Astrocyte (in vitro differentiated cells and primary cell): Measurements from ENCODE around the gene EIF3K. TPM values are rescaled to one million over a fixed set of nuclear protein-coding genes. Genes with fewer than 3 reads are reported as not detected.
"Not testable (repeated sequence)": the region's sequence is repeated elsewhere in the genome, so short reads cannot be mapped to it uniquely, and the experiment has no call there.

Experiments used
- DNase-seq: peaks from one replicate; pipeline ENCODE4 v3.0.0-alpha.2; 2010; ENCODE audit warnings: low read depth
- FAIRE-seq: peaks from 2 replicates; lab custom pipeline; 2011; peaks lifted over from hg19 to GRCh38; lab: Jason Lieb, UNC
- H2AFZ ChIP-seq: 2 replicates; pipeline ENCODE4 v1.6.0; 2012; ENCODE audit warnings: low read depth, low read length, inconsistent platforms
- H3K27ac ChIP-seq: 2 replicates; pipeline ENCODE4 v1.5.1; 2011; ENCODE audit warnings: low read depth, low read length, inconsistent platforms
- H3K27me3 ChIP-seq: 2 replicates; pipeline ENCODE4 v1.6.0; 2011; ENCODE audit warnings: low read length, inconsistent platforms; ENCODE audit not compliant: insufficient read depth
- H3K36me3 ChIP-seq: 2 replicates; pipeline ENCODE4 v1.5.1; 2011; ENCODE audit warnings: low read length, inconsistent platforms; ENCODE audit not compliant: insufficient read depth
- H3K4me1 ChIP-seq: 2 replicates; pipeline ENCODE4 v1.5.1; 2011; ENCODE audit warnings: low read length, inconsistent platforms; ENCODE audit not compliant: insufficient read depth
- H3K4me2 ChIP-seq: 2 replicates; pipeline ENCODE4 v1.6.0; 2012; ENCODE audit warnings: low read length, inconsistent platforms
- H3K4me3 ChIP-seq: 2 replicates; pipeline ENCODE4 v1.5.1; 2011; ENCODE audit warnings: low read depth, mild to moderate bottlenecking, low read length, inconsistent platforms; ENCODE audit not compliant: insufficient read depth
- H3K79me2 ChIP-seq: 2 replicates; pipeline ENCODE4 v1.6.0; 2012; ENCODE audit warnings: mild to moderate bottlenecking, low read length, inconsistent platforms; ENCODE audit not compliant: insufficient read depth
- H3K9ac ChIP-seq: 2 replicates; pipeline ENCODE4 v1.6.0; 2012; ENCODE audit warnings: mild to moderate bottlenecking, low read length, inconsistent platforms
- H3K9me3 ChIP-seq: 2 replicates; pipeline ENCODE4 v1.5.1; 2012; ENCODE audit warnings: low read depth, mild to moderate bottlenecking, low read length, inconsistent platforms; ENCODE audit not compliant: insufficient read depth
- H4K20me1 ChIP-seq: 2 replicates; pipeline ENCODE4 v1.6.0; 2012; ENCODE audit warnings: low read length, inconsistent platforms; ENCODE audit not compliant: insufficient read depth
- H3K27ac Mint-ChIP-seq: one replicate; pipeline ENCODE4 v1.8.0; 2021; ENCODE audit warnings: mild to moderate bottlenecking, mixed read lengths; ENCODE audit not compliant: unreplicated experiment
- H3K27me3 Mint-ChIP-seq: one replicate; pipeline ENCODE4 v1.8.0; 2021; ENCODE audit warnings: low read depth, mixed read lengths; ENCODE audit not compliant: unreplicated experiment
- H3K36me3 Mint-ChIP-seq: one replicate; pipeline ENCODE4 v1.8.0; 2021; ENCODE audit warnings: low read depth, mixed read lengths; ENCODE audit not compliant: unreplicated experiment
- H3K4me1 Mint-ChIP-seq: one replicate; pipeline ENCODE4 v1.8.0; 2021; ENCODE audit warnings: low read depth, mixed read lengths; ENCODE audit not compliant: unreplicated experiment
- H3K4me3 Mint-ChIP-seq: one replicate; pipeline ENCODE4 v1.8.0; 2021; ENCODE audit warnings: mild to moderate bottlenecking, moderate library complexity, mixed read lengths; ENCODE audit not compliant: unreplicated experiment
- H3K9me3 Mint-ChIP-seq: one replicate; pipeline ENCODE4 v1.8.0; 2021; ENCODE audit warnings: mild to moderate bottlenecking, mixed read lengths; ENCODE audit not compliant: unreplicated experiment
- EZH2 ChIP-seq: IDR thresholded peaks from 2 replicates; pipeline ENCODE4 v1.6.1; 2012; ENCODE audit warnings: mild to moderate bottlenecking, low read length, inconsistent platforms; ENCODE audit not compliant: insufficient read depth
- total RNA-seq: library from RNA; stranded (reverse); gene quantifications from 2 replicates; pipeline ENCODE4 v1.2.1, GENCODE V29; 2021
- TF ChIP-seq, protein P1 (sequence below): IDR thresholded peaks from 2 replicates; pipeline ENCODE4 v1.5.1; 2011; ENCODE audit warnings: low read depth, mild to moderate bottlenecking, inconsistent platforms, low read length, moderate library complexity; ENCODE audit not compliant: insufficient read depth

The EIF3K gene
- total RNA-seq, 1 donor from 2014 or later: 229 TPM

- TF ChIP-seq, protein P1, sequence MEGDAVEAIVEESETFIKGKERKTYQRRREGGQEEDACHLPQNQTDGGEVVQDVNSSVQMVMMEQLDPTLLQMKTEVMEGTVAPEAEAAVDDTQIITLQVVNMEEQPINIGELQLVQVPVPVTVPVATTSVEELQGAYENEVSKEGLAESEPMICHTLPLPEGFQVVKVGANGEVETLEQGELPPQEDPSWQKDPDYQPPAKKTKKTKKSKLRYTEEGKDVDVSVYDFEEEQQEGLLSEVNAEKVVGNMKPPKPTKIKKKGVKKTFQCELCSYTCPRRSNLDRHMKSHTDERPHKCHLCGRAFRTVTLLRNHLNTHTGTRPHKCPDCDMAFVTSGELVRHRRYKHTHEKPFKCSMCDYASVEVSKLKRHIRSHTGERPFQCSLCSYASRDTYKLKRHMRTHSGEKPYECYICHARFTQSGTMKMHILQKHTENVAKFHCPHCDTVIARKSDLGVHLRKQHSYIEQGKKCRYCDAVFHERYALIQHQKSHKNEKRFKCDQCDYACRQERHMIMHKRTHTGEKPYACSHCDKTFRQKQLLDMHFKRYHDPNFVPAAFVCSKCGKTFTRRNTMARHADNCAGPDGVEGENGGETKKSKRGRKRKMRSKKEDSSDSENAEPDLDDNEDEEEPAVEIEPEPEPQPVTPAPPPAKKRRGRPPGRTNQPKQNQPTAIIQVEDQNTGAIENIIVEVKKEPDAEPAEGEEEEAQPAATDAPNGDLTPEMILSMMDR: no peak
- TF ChIP-seq EZH2: no peak
- Histone ChIP-seq H3K4me3 (no peak overlapping the region), H3K27ac (no peak overlapping the region), H3K79me2 (no peaks in the 10 kb centered on the region), H3K9me3 (no peaks in the 10 kb centered on the region), H3K9ac (no peak overlapping the region), H3K4me1 (no peaks in the 10 kb centered on the region), H2AFZ (no peak overlapping the region), H3K36me3 (peaks cover 27% of the 10 kb centered on the region), H3K4me2 (no peak overlapping the region), H3K27me3 (no peaks in the 10 kb centered on the region), H4K20me1 (peaks cover 10% of the 10 kb centered on the region)
- Mint-ChIP-seq H3K36me3 (peaks cover 23% of the 10 kb centered on the region), H3K27me3 (no peaks in the 10 kb centered on the region), H3K27ac (no peak overlapping the region), H3K4me3 (no peak overlapping the region), H3K9me3 (no peaks in the 10 kb centered on the region), H3K4me1 (peaks cover 1% of the 10 kb centered on the region)
- no peak for FAIRE-seq
- DNase-seq: no peak
Measured at GRCh38 chr19:38629568-38629967, 10.6 kb downstream of the EIF3K start.

DNA sequence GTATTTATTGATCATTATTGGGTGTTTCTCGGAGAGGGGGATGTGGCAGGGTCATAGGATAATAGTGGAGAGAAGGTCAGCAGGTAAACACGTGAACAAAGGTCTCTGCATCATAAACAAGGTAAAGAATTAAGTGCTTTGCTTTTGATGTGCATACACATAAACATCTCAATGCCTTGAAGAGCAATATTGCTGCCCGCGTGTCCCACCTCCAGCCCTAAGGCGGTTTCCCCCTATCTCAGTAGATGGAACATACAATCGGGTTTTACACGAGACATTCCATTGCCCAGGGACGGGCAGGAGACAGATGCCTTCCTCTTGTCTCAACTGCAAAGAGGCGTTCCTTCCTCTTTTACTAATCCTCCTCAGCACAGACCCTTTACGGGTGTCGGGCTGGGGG is 12.3 kb downstream of the EIF3K start:
- H2AFZ ChIP-seq, DNase-seq, H3K27ac Mint-ChIP-seq, H3K9me3 ChIP-seq, H3K4me1 Mint-ChIP-seq, FAIRE-seq, H3K4me3 ChIP-seq, H3K4me2 ChIP-seq, H3K79me2 ChIP-seq, H3K27ac ChIP-seq, H3K27me3 Mint-ChIP-seq, H3K4me3 Mint-ChIP-seq, H3K9ac ChIP-seq, H3K4me1 ChIP-seq, H3K27me3 ChIP-seq, H3K9me3 Mint-ChIP-seq: not testable (repeated sequence)
- Histone ChIP-seq H4K20me1 (peaks cover 14% of the 10 kb centered on the region), H3K36me3 (peaks cover 20% of the 10 kb centered on the region)
- peaks cover 27% of the 10 kb centered on the region for H3K36me3 Mint-ChIP-seq

- not testable (repeated sequence) for H3K27me3 ChIP-seq, H3K4me2 ChIP-seq, H2AFZ ChIP-seq, H3K9ac ChIP-seq, H3K27ac Mint-ChIP-seq, H3K4me1 Mint-ChIP-seq, H3K9me3 ChIP-seq, H3K4me1 ChIP-seq, H3K9me3 Mint-ChIP-seq, DNase-seq, H3K27me3 Mint-ChIP-seq, FAIRE-seq, H3K4me3 Mint-ChIP-seq, H3K27ac ChIP-seq, H3K4me3 ChIP-seq, H3K79me2 ChIP-seq
- peaks cover 14% of the 10 kb centered on the region for H4K20me1 ChIP-seq
- peaks cover 18% of the 10 kb centered on the region for H3K36me3 ChIP-seq
- peaks cover 27% of the 10 kb centered on the region for H3K36me3 Mint-ChIP-seq
Measured at GRCh38 chr19:38631811-38632475, 13.0 kb downstream of the EIF3K start.
